Liver (tissue), 3 donors: ENCODE measurements around the gene ACSM2B.
"Not testable (repeated sequence)": the region's sequence is repeated elsewhere in the genome, so short reads cannot be mapped to it uniquely, and the experiment has no call there.

Source experiments
- FOXA2 ChIP-seq: IDR thresholded peaks from 2 replicates; pipeline ENCODE4 v1.6.1; 2016; ENCODE audit warnings: antibody characterized with exemption
- HNF4G ChIP-seq: IDR thresholded peaks from 2 replicates; pipeline ENCODE4 v1.6.1; 2016; ENCODE audit warnings: antibody characterized with exemption
- RAD21 ChIP-seq, 2 donors: IDR thresholded peaks; 2 replicates each; pipeline ENCODE4 v1.6.1; 2016; ENCODE audit warnings: antibody characterized with exemption in 2 of 2, mild to moderate bottlenecking in 2 of 2
- YY1 ChIP-seq: IDR thresholded peaks from 2 replicates; pipeline ENCODE4 v1.6.1; 2016; ENCODE audit warnings: antibody characterized with exemption, mild to moderate bottlenecking
- TF ChIP-seq, protein P1 (sequence below): fragments of 150-350 bp; IDR thresholded peaks from 2 replicates; pipeline ENCODE4 v1.5.1; 2017; ENCODE audit warnings: improper control_type of control experiment, low read depth, low read length; ENCODE audit not compliant: missing input control
- TF ChIP-seq, protein P2 (sequence below): IDR thresholded peaks from 2 replicates; pipeline ENCODE4 v1.6.1; 2016; ENCODE audit warnings: antibody characterized with exemption
- TF ChIP-seq, protein P3 (sequence below): IDR thresholded peaks from 2 replicates; pipeline ENCODE4 v1.6.1; 2016; ENCODE audit warnings: antibody characterized with exemption, mild to moderate bottlenecking
- donor health status: healthy.
- donor health status: healthy.

DNA sequence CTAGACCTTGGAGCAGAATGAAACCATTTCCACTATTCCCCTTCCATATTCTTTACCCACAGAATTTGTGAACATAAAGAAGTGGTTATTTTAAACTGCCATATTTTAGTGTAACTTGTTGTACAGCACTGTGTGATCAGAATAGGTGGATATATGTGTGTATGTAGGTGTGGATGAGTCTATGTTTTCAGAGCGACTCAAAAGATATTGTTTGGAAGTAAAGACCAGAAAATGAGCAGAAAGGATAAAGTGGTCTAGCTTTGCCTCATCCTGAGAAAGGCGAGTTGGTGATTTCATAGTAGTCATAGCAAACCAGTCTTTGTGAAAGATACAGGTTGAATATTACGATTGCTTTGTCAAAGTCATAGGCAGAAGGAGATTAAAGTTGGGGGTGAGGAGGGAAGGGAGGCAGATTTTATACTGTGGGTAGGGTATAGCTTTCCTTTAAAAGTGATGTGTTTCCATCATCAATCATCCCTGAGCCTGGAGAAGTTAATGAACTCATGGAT, 43.8 kb downstream of the ACSM2B start:
- not testable (repeated sequence) for TF ChIP-seq RAD21 (IDR thresholded peaks at IDR 0.05); YY1; FOXA2; HNF4G
- TF ChIP-seq, protein P1, sequence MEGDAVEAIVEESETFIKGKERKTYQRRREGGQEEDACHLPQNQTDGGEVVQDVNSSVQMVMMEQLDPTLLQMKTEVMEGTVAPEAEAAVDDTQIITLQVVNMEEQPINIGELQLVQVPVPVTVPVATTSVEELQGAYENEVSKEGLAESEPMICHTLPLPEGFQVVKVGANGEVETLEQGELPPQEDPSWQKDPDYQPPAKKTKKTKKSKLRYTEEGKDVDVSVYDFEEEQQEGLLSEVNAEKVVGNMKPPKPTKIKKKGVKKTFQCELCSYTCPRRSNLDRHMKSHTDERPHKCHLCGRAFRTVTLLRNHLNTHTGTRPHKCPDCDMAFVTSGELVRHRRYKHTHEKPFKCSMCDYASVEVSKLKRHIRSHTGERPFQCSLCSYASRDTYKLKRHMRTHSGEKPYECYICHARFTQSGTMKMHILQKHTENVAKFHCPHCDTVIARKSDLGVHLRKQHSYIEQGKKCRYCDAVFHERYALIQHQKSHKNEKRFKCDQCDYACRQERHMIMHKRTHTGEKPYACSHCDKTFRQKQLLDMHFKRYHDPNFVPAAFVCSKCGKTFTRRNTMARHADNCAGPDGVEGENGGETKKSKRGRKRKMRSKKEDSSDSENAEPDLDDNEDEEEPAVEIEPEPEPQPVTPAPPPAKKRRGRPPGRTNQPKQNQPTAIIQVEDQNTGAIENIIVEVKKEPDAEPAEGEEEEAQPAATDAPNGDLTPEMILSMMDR, result not testable (repeated sequence)
- TF ChIP-seq, protein P2, sequence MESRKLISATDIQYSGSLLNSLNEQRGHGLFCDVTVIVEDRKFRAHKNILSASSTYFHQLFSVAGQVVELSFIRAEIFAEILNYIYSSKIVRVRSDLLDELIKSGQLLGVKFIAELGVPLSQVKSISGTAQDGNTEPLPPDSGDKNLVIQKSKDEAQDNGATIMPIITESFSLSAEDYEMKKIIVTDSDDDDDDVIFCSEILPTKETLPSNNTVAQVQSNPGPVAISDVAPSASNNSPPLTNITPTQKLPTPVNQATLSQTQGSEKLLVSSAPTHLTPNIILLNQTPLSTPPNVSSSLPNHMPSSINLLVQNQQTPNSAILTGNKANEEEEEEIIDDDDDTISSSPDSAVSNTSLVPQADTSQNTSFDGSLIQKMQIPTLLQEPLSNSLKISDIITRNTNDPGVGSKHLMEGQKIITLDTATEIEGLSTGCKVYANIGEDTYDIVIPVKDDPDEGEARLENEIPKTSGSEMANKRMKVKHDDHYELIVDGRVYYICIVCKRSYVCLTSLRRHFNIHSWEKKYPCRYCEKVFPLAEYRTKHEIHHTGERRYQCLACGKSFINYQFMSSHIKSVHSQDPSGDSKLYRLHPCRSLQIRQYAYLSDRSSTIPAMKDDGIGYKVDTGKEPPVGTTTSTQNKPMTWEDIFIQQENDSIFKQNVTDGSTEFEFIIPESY, result not testable (repeated sequence)
- TF ChIP-seq, protein P3, sequence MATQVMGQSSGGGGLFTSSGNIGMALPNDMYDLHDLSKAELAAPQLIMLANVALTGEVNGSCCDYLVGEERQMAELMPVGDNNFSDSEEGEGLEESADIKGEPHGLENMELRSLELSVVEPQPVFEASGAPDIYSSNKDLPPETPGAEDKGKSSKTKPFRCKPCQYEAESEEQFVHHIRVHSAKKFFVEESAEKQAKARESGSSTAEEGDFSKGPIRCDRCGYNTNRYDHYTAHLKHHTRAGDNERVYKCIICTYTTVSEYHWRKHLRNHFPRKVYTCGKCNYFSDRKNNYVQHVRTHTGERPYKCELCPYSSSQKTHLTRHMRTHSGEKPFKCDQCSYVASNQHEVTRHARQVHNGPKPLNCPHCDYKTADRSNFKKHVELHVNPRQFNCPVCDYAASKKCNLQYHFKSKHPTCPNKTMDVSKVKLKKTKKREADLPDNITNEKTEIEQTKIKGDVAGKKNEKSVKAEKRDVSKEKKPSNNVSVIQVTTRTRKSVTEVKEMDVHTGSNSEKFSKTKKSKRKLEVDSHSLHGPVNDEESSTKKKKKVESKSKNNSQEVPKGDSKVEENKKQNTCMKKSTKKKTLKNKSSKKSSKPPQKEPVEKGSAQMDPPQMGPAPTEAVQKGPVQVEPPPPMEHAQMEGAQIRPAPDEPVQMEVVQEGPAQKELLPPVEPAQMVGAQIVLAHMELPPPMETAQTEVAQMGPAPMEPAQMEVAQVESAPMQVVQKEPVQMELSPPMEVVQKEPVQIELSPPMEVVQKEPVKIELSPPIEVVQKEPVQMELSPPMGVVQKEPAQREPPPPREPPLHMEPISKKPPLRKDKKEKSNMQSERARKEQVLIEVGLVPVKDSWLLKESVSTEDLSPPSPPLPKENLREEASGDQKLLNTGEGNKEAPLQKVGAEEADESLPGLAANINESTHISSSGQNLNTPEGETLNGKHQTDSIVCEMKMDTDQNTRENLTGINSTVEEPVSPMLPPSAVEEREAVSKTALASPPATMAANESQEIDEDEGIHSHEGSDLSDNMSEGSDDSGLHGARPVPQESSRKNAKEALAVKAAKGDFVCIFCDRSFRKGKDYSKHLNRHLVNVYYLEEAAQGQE, result not testable (repeated sequence)
